GM23338 (cell line): ENCODE data around the gene LAD1. TPM values are rescaled to one million over a fixed set of nuclear protein-coding genes. Genes with fewer than 3 reads are reported as not detected.

Source experiments
- ATAC-seq: fragments of 200-7000 bp; cut with Tn5 transposase; 3 replicates; pipeline ENCODE4 v1.9.1; 2020
- DNase-seq: peaks from one replicate; pipeline ENCODE4 v3.0.0-alpha.2; 2015; ENCODE audit warnings: low spot score
- H2AFZ ChIP-seq: fragments of 200-600 bp; sonication (generic); 2 replicates; pipeline ENCODE4 v1.8.0; 2016; ENCODE audit warnings: antibody characterized with exemption, mild to moderate bottlenecking, moderate library complexity
- H3F3A ChIP-seq: fragments of 200-600 bp; sonication (generic); replicated peaks from 2 replicates; pipeline ENCODE4 v1.8.0; 2017; ENCODE audit warnings: antibody characterized with exemption, mixed run types, low read depth
- H3K27ac ChIP-seq: fragments of 200-600 bp; sonication (generic); 2 replicates; pipeline ENCODE4 v1.6.1; 2016; ENCODE audit warnings: low read depth
- H3K27me3 ChIP-seq: fragments of 200-600 bp; sonication (generic); 2 replicates; pipeline ENCODE4 v1.8.0; 2016; ENCODE audit warnings: mild to moderate bottlenecking, mixed run types, moderate library complexity; ENCODE audit not compliant: insufficient read depth
- H3K36me3 ChIP-seq: fragments of 200-600 bp; sonication (generic); 2 replicates; pipeline ENCODE4 v1.8.0; 2016; ENCODE audit warnings: mild to moderate bottlenecking; ENCODE audit not compliant: insufficient read depth
- H3K4me1 ChIP-seq: fragments of 200-600 bp; sonication (generic); 2 replicates; pipeline ENCODE4 v1.8.0; 2016; ENCODE audit warnings: mild to moderate bottlenecking, moderate library complexity; ENCODE audit not compliant: insufficient read depth
- H3K4me2 ChIP-seq: fragments of 200-600 bp; sonication (generic); 2 replicates; pipeline ENCODE4 v1.7.1; 2017; ENCODE audit warnings: mixed run types
- H3K4me3 ChIP-seq: fragments of 200-600 bp; sonication (generic); 2 replicates; pipeline ENCODE4 v1.6.1; 2016; ENCODE audit warnings: mixed run types
- H3K79me2 ChIP-seq: fragments of 200-600 bp; sonication (generic); replicated peaks from 2 replicates; pipeline ENCODE4 v1.8.0; 2017; ENCODE audit warnings: mild to moderate bottlenecking; ENCODE audit not compliant: insufficient read depth
- H3K9me2 ChIP-seq: fragments of 200-600 bp; sonication (generic); 2 replicates; pipeline ENCODE4 v1.8.0; 2017; ENCODE audit not compliant: insufficient read depth
- H4K20me1 ChIP-seq: fragments of 200-600 bp; sonication (generic); replicated peaks from 2 replicates; pipeline ENCODE4 v1.8.0; 2017; ENCODE audit warnings: mild to moderate bottlenecking; ENCODE audit not compliant: insufficient read depth
- H3K27ac Mint-ChIP-seq: 2 replicates; pipeline ENCODE4 v1.8.0; 2020; ENCODE audit warnings: inconsistent platforms, mild to moderate bottlenecking, moderate library complexity, mixed read lengths
- H3K27me3 Mint-ChIP-seq: 3 replicates; pipeline ENCODE4 v1.8.0; 2022; ENCODE audit warnings: low read depth, mild to moderate bottlenecking, moderate library complexity, mixed read lengths, inconsistent platforms; ENCODE audit not compliant: insufficient read depth, poor library complexity
- H3K36me3 Mint-ChIP-seq: 3 replicates; pipeline ENCODE4 v1.8.0; 2021; ENCODE audit warnings: low read depth, mild to moderate bottlenecking, inconsistent platforms, moderate library complexity, mixed read lengths
- H3K4me1 Mint-ChIP-seq: 3 replicates; pipeline ENCODE4 v1.8.0; 2020; ENCODE audit warnings: mild to moderate bottlenecking, inconsistent platforms, mixed read lengths
- H3K4me3 Mint-ChIP-seq: 3 replicates; pipeline ENCODE4 v1.8.0; 2021; ENCODE audit warnings: moderate library complexity, mild to moderate bottlenecking, inconsistent platforms, mixed read lengths
- H3K9me3 Mint-ChIP-seq: 3 replicates; pipeline ENCODE4 v1.8.0; 2020; ENCODE audit warnings: moderate library complexity, mild to moderate bottlenecking, inconsistent platforms, mixed read lengths
- CREB1 ChIP-seq: fragments of 250-450 bp; sonication (Bioruptor Pico); IDR thresholded peaks from 2 replicates; pipeline ENCODE4 v1.5.0; 2020; ENCODE audit warnings: low read depth, mild to moderate bottlenecking, moderate library complexity
- CTCF ChIP-seq, 2 experiments: fragments of 200-600 bp in 1 of 2; sonication (generic) in 1 of 2; conservative IDR thresholded peaks; 2 replicates each; pipeline versions ENCODE4 v1.5.1 to v1.6.1; 2016 to 2017; ENCODE audit warnings: antibody characterized with exemption in 2 of 2, low read depth in 2 of 2, mild to moderate bottlenecking in 2 of 2, moderate library complexity in 1 of 2
- JUNB ChIP-seq: IDR thresholded peaks from one replicate; pipeline ENCODE4 v1.6.1; 2016; ENCODE audit warnings: antibody characterized with exemption; ENCODE audit not compliant: unreplicated experiment
- NANOG ChIP-seq: IDR thresholded peaks from 2 replicates; pipeline ENCODE4 v1.6.1; 2016; ENCODE audit warnings: antibody characterized with exemption, borderline replicate concordance
- POLR2AphosphoS5 ChIP-seq: IDR thresholded peaks from 2 replicates; pipeline ENCODE4 v1.6.1; 2016; ENCODE audit warnings: antibody characterized with exemption, low read depth
- polyA plus RNA-seq: library from polyadenylated mRNA; unstranded; fragments of >200 nt; fragmentation: Nextera tagmentation; extraction: Ambion mirVana; gene quantifications from 2 replicates; pipeline ENCODE4 v1.2.1, GENCODE V29; 2016
- total RNA-seq: library from RNA; depleted of rRNA; stranded (reverse); fragments of >200 nt; shearing (Covaris generic); gene quantifications from 2 replicates; pipeline ENCODE4 v1.2.3, GENCODE V29; 2014
- TF ChIP-seq, protein P1 (sequence below): fragments of 250-450 bp; sonication (Bioruptor Pico); IDR thresholded peaks from 2 replicates; pipeline ENCODE4 v1.5.0; 2020; ENCODE audit warnings: mild to moderate bottlenecking, moderate library complexity

LAD1 gene
- total and polyA plus RNA-seq, 2 experiments from 2014 or later, result 17.6 to 18.9 TPM

- TF ChIP-seq, protein P1, sequence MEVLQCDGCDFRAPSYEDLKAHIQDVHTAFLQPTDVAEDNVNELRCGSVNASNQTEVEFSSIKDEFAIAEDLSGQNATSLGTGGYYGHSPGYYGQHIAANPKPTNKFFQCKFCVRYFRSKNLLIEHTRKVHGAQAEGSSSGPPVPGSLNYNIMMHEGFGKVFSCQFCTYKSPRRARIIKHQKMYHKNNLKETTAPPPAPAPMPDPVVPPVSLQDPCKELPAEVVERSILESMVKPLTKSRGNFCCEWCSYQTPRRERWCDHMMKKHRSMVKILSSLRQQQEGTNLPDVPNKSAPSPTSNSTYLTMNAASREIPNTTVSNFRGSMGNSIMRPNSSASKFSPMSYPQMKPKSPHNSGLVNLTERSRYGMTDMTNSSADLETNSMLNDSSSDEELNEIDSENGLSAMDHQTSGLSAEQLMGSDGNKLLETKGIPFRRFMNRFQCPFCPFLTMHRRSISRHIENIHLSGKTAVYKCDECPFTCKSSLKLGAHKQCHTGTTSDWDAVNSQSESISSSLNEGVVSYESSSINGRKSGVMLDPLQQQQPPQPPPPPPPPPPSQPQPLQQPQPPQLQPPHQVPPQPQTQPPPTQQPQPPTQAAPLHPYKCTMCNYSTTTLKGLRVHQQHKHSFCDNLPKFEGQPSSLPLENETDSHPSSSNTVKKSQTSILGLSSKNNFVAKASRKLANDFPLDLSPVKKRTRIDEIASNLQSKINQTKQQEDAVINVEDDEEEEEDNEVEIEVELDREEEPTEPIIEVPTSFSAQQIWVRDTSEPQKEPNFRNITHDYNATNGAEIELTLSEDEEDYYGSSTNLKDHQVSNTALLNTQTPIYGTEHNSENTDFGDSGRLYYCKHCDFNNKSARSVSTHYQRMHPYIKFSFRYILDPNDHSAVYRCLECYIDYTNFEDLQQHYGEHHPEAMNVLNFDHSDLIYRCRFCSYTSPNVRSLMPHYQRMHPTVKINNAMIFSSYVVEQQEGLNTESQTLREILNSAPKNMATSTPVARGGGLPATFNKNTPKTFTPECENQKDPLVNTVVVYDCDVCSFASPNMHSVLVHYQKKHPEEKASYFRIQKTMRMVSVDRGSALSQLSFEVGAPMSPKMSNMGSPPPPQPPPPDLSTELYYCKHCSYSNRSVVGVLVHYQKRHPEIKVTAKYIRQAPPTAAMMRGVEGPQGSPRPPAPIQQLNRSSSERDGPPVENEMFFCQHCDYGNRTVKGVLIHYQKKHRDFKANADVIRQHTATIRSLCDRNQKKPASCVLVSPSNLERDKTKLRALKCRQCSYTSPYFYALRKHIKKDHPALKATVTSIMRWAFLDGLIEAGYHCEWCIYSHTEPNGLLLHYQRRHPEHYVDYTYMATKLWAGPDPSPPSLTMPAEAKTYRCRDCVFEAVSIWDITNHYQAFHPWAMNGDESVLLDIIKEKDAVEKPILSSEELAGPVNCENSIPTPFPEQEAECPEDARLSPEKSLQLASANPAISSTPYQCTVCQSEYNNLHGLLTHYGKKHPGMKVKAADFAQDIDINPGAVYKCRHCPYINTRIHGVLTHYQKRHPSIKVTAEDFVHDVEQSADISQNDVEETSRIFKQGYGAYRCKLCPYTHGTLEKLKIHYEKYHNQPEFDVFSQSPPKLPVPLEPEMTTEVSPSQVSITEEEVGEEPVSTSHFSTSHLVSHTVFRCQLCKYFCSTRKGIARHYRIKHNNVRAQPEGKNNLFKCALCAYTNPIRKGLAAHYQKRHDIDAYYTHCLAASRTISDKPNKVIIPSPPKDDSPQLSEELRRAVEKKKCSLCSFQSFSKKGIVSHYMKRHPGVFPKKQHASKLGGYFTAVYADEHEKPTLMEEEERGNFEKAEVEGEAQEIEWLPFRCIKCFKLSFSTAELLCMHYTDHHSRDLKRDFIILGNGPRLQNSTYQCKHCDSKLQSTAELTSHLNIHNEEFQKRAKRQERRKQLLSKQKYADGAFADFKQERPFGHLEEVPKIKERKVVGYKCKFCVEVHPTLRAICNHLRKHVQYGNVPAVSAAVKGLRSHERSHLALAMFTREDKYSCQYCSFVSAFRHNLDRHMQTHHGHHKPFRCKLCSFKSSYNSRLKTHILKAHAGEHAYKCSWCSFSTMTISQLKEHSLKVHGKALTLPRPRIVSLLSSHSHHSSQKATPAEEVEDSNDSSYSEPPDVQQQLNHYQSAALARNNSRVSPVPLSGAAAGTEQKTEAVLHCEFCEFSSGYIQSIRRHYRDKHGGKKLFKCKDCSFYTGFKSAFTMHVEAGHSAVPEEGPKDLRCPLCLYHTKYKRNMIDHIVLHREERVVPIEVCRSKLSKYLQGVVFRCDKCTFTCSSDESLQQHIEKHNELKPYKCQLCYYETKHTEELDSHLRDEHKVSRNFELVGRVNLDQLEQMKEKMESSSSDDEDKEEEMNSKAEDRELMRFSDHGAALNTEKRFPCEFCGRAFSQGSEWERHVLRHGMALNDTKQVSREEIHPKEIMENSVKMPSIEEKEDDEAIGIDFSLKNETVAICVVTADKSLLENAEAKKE (CRISPR knock-in tag), result no peak
- TF ChIP-seq POLR2AphosphoS5, result no peak
These were observed 41.3 kb downstream of the LAD1 start (continued) for GRCh38 chr1:201357636-201358348.

DNA sequence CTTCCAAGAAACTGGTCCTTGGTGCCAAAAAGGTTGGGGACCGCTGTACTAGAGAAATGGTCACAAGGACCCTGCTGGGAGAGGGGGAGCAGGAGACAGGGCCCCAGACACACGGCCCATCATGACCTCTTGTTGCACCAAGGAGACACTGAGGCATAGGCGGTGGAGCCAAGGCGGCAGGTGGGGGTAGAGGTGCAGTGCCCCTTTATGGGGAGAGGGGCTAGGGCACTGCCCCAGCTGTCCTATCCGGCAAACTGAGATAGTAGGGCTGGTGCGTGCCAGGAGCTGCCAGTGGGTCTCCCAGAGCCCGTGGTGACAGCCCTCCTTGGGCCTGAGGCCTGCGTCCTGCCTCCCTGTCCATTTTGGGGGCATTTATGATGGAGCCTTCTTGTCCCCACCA, 41.9 kb downstream of the LAD1 start:
- Mint-ChIP-seq H3K9me3 (no peaks in the 10 kb centered on the region), H3K4me3 (no peak overlapping the region), H3K27me3 (peaks cover 24% of the 10 kb centered on the region), H3K4me1 (peaks cover 23% of the 10 kb centered on the region), H3K36me3 (no peaks in the 10 kb centered on the region), H3K27ac (no peak overlapping the region)
- Histone ChIP-seq H3K4me1 (peaks cover 5% of the 10 kb centered on the region), H3F3A (no peaks in the 10 kb centered on the region), H4K20me1 (no peaks in the 10 kb centered on the region), H3K9me2 (no peaks in the 10 kb centered on the region), H3K79me2 (no peaks in the 10 kb centered on the region), H3K4me3 (no peak overlapping the region), H3K27me3 (no peaks in the 10 kb centered on the region), H2AFZ (no peak overlapping the region), H3K27ac (no peak overlapping the region), H3K4me2 (no peak overlapping the region), H3K36me3 (no peaks in the 10 kb centered on the region)
- DNase-seq (no peak), ATAC-seq (no peak)
- TF ChIP-seq JUNB, result no peak
- no peak for TF ChIP-seq CREB1 (CRISPR knock-in tag)
- TF ChIP-seq, protein P1 (CRISPR knock-in tag), result no peak
- TF ChIP-seq CTCF (conservative IDR thresholded peaks at IDR 0.05; ENCODE audit: low read depth in 2 of 2), result no peak
- TF ChIP-seq NANOG, result no peak
